Sigmoid colon (tissue), 4 donors: Measurements from ENCODE around the gene FRYL.

Source experiments
- CTCF ChIP-seq, 4 experiments: fragments of 450-650 bp in 3 of 4; fragments of 200-600 bp in 1 of 4; IDR thresholded peaks; one replicate each; pipeline ENCODE4 v1.5.1; 2016 to 2019; ENCODE audit warnings: antibody characterized with exemption in 4 of 4, mild to moderate bottlenecking in 3 of 4, moderate library complexity in 2 of 4
- POLR2A ChIP-seq, 2 donors: fragments of 450-650 bp; IDR thresholded peaks; one replicate each; pipeline ENCODE4 v1.6.1; 2016; ENCODE audit warnings: antibody characterized with exemption in 2 of 2, mild to moderate bottlenecking in 2 of 2, moderate library complexity in 2 of 2
- POLR2AphosphoS5 ChIP-seq, 4 donors: sonication (generic); formaldehyde crosslinking; IDR thresholded peaks; one replicate each; pipeline ENCODE4 v1.6.1; 2017; ENCODE audit warnings: antibody characterized with exemption in 4 of 4

- TF ChIP-seq CTCF (IDR thresholded peaks at IDR 0.05): no peak
- no peak for TF ChIP-seq POLR2A (IDR thresholded peaks at IDR 0.05)
- TF ChIP-seq POLR2AphosphoS5 (IDR thresholded peaks at IDR 0.05): no peak
Observed at GRCh38 chr4:48815483-48815882, 35.4 kb upstream of the FRYL start.
